GM19035 (cell line): ENCODE results near the gene BCHE.

ENCODE experiments used
- ATAC-seq: cut with Tn5 transposase; IDR thresholded peaks from one replicate; pipeline ENCODE4 v1.9.1; 2021; ENCODE audit not compliant: unreplicated experiment

The BCHE gene

GRCh38 chr3:165837058-165837525 lies at the start of gene BCHE:
TSS of gene BCHE (minus strand) at chr3:165837423. CDS start at chr3:165831033, 6,390 bp downstream.
- ATAC-seq = no peak

GRCh38 chr3:165885558-165886270 lies 48.5 kb upstream of the BCHE start:
- ATAC-seq = no peak

- ATAC-seq = no peak
These were observed 47.3 kb upstream of the BCHE start for GRCh38 chr3:165884518-165884917.

- ATAC-seq = no peak
These were observed 46.7 kb upstream of the BCHE start for GRCh38 chr3:165883863-165884478.

- no peak for ATAC-seq
These were observed 45.9 kb upstream of the BCHE start for GRCh38 chr3:165883117-165883516.

- no peak for ATAC-seq
These were observed 38.4 kb upstream of the BCHE start for GRCh38 chr3:165875644-165876043.

GRCh38 chr3:165874663-165875489 lies 37.7 kb upstream of the BCHE start:
- ATAC-seq = no peak

- no peak for ATAC-seq
These were observed 30.9 kb upstream of the BCHE start for GRCh38 chr3:165868088-165868487.

GRCh38 chr3:165859061-165859460 lies 21.8 kb upstream of the BCHE start:
- ATAC-seq = no peak

GRCh38 chr3:165855581-165855980 lies 18.4 kb upstream of the BCHE start:
- ATAC-seq = no peak

GRCh38 chr3:165854696-165855095 lies 17.5 kb upstream of the BCHE start:
- no peak for ATAC-seq

GRCh38 chr3:165852711-165853110 lies 15.5 kb upstream of the BCHE start:
- no peak for ATAC-seq

GRCh38 chr3:165852191-165852590 lies 15.0 kb upstream of the BCHE start:
- ATAC-seq = no peak

- no peak for ATAC-seq
These were observed 8.8 kb upstream of the BCHE start for GRCh38 chr3:165846056-165846455.

- no peak for ATAC-seq
These were observed 2.3 kb upstream of the BCHE start for GRCh38 chr3:165839296-165840076.

- ATAC-seq = no peak
These were observed 578 bp upstream of the BCHE start for GRCh38 chr3:165837801-165838200.

- no peak for ATAC-seq
These were observed 1.8 kb downstream of the BCHE start for GRCh38 chr3:165835431-165835830.

GRCh38 chr3:165830746-165831145 lies 6.5 kb downstream of the BCHE start:
- ATAC-seq = no peak

GRCh38 chr3:165827883-165828282 lies 9.3 kb downstream of the BCHE start:
- ATAC-seq = no peak

GRCh38 chr3:165827233-165827632 lies 10.0 kb downstream of the BCHE start:
- ATAC-seq = no peak

- ATAC-seq = no peak
These were observed 16.5 kb downstream of the BCHE start for GRCh38 chr3:165820671-165821123.
